SU-DHL-6 (cell line): ENCODE results near the gene IQCF5.

Experiments
- CTCF ChIP-seq: fragments of 200-600 bp; sonication (generic); IDR thresholded peaks from one replicate; pipeline ENCODE4 v1.5.1; 2017; ENCODE audit warnings: antibody characterized with exemption, mild to moderate bottlenecking, low read length, moderate library complexity; ENCODE audit not compliant: insufficient read depth, poor library complexity, severe bottlenecking
- EZH2phosphoT487 ChIP-seq: fragments of 200-600 bp; sonication (generic), shearing (Covaris generic); conservative IDR thresholded peaks from 2 replicates; pipeline ENCODE4 v1.6.1; 2018; ENCODE audit warnings: mild to moderate bottlenecking, antibody characterized with exemption, low read length, moderate library complexity, mixed read lengths

GRCh38 chr3:51836606-51837005, 38.8 kb downstream of the IQCF5 start:
- TF ChIP-seq CTCF, result no peak
- no peak for TF ChIP-seq EZH2phosphoT487
